ENCODE results near the gene MYL1.

MYL1 gene

GRCh38 chr2:210264282-210264681 is 50.7 kb downstream of the MYL1 start:
- DNase-seq: no peak

GRCh38 chr2:210263841-210264240 is 51.1 kb downstream of the MYL1 start:
- DNase-seq: no peak

GRCh38 chr2:210262036-210262435 is 52.9 kb downstream of the MYL1 start:
- DNase-seq: no peak

- no peak for DNase-seq
Measured at GRCh38 chr2:210259687-210260086, 55.3 kb downstream of the MYL1 start.

GRCh38 chr2:210252699-210253606 is 62.0 kb downstream of the MYL1 start:
- no peak for DNase-seq

- no peak for DNase-seq
Measured at GRCh38 chr2:210250622-210251021, 64.4 kb downstream of the MYL1 start.
